Inflammatory macrophage treated with lipopolysaccharide for 1 hour (primary cell): ENCODE data around the gene ORAI2.
"Not testable (repeated sequence)": the region's sequence is repeated elsewhere in the genome, so short reads cannot be mapped to it uniquely, and the experiment has no call there.

Experiments
- DNase-seq, 2 donors: peaks; one replicate each; pipeline ENCODE4 v3.0.0-alpha.2; 2020 to 2022

ORAI2 gene

DNA sequence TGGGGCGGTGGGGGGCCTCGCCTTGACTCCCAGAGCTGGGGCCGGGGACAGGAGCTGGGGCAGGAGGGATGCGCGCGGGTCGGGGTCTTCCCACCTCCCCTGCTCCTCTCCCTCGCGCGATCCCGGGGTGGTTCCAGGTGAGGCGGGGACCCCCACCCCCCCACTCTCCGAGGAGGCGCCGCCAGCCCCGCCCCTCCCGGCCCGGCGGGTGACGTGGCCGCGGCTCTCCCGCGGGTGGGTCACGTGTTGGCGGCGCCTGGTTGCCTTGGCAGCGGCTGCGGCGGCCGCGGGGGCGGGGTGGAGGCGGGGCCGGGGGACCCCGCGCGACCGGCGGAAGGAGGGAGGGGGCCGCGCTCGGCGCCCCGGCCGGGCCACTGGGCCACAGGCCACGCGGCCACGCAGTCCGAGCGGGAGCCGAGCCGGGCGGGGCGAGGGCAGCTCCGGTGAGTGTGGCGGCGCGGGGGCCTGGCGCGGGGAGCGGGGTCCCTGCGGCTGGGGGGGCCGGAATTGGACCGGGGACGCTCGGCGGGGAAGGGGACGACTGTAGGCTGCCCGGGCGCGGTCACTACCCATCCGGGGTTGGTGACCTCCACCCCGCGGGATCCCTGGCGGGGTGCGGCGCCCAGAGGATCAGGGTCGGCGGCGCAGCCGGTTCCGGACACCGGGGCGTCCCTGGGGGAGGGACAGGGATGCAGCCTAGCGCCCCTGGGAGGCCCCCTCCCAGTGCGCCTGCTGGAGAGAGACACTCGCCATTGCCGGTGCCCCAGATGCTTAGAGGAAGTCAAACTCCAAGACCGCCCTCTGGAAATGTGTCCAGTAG lies at the start of gene ORAI2:
Gene ORAI2, plus strand, starts transcription at position 357 of the 820 bp plus-strand sequence. CDS start 5,382 bp downstream, outside the sequence.
- DNase-seq, result peak; percentile 55 to 72

DNA sequence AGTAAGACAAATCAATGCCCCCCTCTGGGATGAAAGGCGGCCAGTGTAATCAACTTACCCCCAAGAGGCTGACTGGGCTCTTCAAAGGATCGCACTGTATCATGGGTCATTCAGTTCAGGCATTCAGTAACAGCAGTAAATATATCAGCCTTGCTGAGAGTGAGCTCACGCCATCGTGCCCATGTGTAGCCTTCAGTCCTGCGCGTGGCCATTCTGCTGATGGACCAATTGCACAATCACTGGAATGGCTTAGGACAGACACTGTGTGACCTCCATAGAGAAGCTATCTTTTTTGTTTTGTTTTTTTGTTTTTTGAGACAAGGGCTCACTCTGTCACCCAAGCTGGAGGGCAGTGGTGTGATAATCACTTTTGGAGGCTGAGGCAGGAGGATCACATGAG lies 46.3 kb upstream of the ORAI2 start:
- no peak for DNase-seq

DNA sequence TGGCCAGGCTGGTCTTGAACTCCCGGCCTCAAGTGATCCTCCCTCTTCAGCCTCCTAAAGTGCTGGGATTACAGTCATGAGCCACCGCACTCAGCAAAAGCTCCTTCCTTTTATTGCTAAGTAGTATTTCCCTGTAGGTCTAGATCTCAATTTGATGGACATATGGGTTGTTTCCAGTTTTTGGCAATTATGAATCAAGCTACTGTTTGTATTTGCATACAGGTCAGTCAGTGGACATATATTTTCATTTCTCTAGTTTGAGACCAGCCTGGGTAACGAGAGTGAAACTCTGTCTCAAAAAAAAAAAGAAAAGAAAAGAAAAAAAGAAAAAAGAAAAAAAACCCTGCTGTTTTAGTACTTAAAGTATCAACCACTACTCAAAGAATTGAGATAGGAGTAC lies 43.6 kb upstream of the ORAI2 start:
- no peak for DNase-seq

DNA sequence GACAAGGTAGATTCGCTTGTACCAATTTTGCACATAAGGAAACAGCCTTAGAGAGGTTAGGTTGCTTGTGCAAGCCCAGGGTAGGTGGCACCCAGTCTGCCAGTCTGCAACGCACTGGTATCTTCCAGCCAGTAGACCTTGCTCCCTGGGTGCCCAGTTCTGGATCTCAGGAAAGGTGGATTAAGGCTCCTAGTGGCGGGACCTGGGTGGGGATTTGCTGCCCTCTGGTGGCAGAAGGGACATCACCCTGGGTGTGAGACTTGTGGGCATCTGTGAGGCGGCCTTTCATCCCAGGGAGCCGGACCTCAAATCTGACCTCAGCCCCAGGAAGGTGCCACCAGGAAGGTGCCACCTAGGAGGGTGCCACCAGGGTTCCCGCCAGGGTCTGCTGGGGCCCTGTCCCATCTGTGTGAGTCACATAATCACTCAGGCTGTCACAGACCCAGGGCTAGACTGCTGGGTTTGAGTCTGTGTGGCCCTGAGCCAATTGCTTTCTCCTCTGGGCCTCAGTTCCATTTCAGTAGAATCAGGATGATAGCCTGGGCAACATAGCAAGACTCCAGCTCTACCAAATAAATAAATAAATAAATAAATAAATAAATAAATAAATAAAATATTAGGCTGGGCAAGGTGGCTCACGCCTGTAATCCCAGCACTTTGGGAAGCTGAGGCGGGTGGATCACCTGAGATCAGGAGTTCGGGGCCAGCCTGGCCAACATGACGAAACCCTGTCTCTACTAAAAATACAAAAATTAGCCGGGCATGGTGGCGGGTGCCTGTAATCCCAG lies 42.5 kb upstream of the ORAI2 start:
- peak; percentile 61 to 91 for DNase-seq

DNA sequence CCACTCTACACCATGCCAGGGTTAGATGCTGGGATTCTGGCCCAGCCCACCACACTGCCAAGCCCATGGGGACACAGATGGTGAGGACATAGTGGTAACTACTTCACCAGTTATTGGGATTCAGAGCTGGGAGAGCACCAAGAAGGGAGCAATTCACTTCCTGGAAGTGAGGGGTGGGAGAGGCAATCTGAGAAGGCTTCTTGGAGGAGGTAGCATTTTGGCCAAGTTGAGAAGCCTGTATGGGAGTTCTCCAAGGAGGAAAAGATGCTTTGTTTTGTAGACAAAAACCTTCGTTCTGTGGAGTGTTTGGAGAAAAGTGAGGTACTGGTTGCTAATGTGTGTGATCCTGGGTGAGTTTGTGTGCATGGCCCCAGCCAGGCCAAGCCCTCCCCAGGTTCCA lies 41.0 kb upstream of the ORAI2 start:
- no peak for DNase-seq

DNA sequence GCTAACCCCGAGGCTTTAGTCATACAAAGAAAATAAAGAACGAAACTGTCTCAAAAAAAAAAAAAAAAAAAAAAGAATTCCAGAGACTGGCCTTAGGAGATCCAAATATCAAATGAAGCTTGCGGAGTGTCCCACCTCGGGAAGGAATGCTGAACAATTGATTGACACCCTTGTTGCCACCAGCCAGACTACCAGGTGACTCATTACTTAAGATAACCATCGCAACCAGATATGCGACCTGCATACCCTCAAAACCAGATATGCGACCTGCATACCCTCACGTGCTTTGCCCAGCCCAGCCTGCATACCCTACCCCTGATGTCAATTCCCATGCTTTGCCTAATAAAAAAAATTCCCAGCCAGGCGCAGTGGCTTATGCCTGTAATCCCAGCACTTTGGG lies 39.9 kb upstream of the ORAI2 start:
- DNase-seq, result no peak

DNA sequence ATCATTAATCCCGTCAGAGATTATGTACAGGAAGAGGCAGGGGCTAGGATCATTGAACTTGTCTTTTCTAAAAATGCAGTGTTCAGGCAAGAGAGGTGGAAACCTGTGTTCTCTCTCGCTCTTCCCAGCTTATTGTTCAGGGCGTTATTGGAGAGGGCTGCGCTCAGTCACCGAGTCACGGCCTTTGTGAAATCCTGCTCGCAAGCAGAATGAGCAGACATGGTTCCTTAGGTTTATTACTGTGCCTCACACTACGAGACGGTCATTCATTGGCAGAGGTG lies 37.8 kb upstream of the ORAI2 start:
- DNase-seq, result no peak

DNA sequence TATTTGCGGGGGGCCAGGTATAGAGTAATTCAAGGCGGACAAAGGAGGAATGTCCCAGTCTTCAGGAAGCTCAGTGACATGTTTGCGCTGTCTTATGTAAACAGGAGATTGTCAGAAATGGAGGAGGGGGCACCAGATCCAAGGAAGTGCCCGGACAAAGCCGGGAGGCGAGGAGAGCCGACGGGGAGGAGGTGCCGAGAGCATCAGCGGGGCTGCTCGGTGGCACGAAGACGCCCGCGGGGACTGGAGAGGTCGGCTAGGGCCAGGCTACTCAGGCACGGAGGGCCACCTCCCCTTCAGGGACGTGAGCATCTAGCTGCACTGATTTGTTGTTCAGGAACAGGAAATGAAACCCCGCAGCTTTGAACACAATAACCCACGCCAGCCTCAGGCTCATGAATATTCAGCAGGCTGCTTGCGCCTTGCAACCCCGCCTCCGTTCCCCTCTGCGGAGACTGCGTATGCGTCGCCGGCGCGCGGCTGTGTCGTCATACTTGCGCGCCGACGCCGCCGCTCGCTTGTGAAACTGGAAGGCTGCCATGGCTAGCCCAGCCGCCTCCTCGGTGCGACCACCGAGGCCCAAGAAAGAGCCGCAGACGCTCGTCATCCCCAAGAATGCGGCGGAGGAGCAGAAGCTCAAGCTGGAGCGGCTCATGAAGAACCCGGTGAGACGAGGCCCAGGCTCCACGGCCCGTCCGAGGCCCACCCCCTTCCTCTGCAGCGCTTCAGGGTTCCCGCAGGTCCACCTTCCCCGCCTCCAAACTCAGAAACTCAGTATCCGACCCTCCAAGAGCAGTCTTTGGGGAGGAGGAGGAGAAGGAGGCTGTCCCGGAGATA lies 37.3 kb upstream of the ORAI2 start, which contains the start of gene PRKRIP1:
Gene PRKRIP1, plus strand, starts transcription at position 491 of the 837 bp plus-strand sequence. Its CDS starts 49 bp downstream, at position 540.
- peak; percentile 94 to 97 for DNase-seq

DNA sequence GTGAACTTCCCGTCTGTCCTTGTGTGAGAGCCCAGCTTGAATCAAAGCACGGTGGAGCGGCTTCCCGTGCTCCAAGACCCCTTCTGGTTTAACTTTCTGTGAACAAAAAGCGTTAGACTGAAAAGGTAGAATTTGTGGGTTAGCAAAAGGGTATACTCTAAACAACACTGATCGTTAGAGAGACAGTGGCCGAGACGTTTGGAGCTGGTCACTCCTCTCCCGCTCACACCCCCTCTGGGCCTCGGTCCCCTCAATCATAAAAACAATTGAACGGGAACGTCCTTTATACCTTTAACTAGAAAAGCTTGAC lies 36.7 kb upstream of the ORAI2 start:
- DNase-seq, result no peak

DNA sequence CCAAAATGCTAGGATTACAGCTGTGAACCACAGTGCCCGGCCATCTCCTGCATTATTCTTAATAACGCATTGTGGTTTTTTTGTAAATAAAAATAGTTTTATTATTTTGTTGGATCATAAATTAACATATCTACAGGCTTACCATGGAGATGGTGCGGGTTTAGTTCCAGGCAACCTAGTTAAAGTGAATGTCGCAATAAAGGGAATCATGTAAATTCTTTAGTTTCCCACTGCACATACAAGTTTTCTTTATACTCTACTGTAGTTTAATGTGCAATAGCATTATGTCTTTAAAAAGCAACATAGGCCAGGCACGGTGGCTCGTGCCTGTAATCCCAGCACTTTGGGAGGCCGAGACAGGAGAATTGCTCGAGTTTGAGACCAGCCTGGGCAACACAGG lies 34.8 kb upstream of the ORAI2 start:
- DNase-seq, result no peak

DNA sequence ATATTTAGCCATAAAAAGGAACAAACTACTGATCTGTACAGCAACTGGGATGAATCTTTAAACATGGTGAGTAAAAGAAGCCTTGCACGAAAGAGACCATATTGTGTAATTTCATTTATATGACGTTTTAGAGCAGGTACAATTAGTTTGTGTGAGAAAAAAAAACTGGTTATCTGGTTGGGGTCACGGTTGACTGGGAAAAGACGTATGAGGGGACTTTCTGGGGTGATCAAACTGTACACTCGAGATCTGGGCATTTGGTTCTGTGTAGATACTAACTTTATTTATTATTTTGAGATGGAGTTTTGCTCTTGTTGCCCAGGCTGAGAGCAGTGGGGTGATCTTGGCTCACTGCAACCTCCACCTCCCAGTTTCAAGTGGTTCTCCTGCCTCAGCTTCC lies 33.0 kb upstream of the ORAI2 start:
- DNase-seq, result no peak

DNA sequence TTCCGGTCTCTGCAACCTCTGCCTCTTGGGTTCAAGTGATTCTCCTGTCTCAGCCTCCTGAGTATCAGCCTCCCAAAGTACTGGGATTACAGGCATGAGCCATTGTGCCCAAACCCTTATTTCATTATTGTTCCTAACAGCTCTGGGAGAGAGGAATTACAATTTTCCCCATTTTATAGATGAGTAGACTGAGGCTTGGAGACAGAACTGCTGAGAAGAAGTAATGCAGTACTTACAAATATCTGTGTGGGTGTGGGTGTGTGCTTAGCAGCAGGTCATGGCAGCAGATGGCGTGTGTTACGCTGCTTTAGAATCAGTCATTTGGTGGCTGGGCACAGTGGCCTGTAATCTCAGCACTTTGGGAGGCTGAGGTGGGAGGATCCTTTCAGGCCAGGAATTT lies 29.8 kb upstream of the ORAI2 start:
- DNase-seq, result no peak

DNA sequence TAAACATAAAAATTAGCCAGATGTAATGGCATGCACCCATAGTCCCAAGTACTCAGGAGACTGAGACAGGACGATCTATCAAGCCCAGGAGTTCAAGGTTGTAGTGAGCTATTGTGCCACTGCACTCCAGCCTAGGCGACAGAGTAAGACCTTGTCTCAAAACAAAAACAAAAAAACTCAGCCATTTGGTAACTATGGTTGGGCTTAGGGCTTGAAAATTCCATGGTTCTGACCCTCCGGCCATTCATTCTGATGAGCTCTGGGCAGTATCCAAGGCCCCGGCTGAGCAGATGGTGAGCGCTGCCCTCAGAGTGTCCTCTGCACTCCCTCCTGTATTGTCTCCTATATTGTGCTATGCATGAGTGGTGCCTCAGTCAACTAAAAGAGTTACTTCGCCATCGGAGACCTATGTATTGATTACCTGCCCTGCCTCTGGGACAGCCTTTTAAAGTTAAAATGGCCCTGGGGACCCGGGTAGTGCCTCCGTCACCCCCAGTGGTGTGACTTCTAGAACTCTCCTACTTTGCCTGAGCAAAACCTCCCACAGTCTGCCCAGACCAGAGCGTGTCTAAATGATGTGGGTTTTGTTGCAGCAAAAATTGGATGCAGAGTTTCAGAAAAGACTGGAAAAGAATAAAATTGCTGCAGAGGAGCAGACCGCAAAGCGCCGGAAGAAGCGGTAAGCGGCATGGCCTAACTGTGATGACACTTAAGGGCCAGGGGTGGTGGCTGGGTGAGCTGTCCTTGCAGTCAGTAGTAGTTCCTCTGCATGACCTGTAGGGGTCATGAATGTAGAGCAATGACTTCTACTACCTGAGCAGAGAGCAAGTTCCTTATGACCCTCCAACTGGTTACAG lies 29.1 kb upstream of the ORAI2 start:
- DNase-seq, result peak; percentile 60 to 69

DNA sequence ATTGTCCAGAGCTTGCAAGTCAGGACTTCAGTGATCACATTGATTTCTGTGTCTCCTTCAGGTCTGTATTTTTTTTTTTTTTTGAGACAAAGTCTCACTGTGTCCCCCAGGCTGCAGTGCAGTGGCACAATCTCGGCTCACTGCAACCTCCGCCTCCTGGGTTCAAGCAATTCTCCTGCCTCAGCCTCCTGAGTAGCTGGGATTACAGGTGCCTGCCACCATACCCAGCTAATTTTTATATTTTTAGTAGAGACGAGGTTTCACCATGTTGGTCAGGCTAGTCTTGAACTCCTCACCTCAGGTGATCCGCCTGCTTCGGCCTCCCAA lies 28.6 kb upstream of the ORAI2 start:
- DNase-seq, result not testable (repeated sequence)

DNA sequence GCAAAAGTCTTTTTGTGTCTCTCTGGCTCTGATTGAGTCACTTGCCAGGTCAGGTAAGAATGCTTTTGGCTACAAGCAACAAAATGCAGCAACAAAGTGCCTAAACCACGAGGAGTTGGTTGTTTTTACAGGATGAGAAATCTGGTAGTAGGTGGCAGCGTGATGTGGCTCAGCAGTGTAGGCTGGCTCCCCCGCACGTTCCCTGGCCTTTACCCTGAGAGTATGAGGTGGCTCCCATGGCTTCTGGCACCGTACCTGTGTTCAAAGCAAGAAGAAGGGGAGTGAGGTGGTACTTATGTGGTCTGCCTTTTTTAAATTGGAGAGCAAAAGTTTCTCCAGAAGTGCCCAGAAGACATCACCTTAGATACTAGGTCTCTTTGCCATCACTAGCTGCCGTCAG lies 25.5 kb upstream of the ORAI2 start:
- DNase-seq, result no peak

DNA sequence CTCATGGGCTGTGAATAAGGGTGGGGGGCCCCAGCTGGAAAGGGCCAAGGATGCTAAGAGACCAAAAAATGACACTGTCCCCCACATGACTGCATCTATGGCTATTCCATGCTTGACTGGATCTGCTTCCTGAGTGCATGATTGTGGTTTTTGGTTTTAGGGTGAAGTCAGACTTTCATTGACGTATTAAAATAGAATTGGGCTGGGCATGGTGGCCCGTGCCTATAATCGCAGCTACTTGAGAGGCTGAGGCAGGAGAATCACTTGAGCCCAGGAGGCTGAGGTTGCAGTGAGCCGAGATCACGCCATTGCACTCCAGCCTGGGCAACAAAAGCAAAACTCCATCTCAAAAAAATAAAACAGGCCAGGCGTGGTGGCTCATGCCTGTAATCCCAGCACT lies 24.8 kb upstream of the ORAI2 start:
- not testable (repeated sequence) for DNase-seq

DNA sequence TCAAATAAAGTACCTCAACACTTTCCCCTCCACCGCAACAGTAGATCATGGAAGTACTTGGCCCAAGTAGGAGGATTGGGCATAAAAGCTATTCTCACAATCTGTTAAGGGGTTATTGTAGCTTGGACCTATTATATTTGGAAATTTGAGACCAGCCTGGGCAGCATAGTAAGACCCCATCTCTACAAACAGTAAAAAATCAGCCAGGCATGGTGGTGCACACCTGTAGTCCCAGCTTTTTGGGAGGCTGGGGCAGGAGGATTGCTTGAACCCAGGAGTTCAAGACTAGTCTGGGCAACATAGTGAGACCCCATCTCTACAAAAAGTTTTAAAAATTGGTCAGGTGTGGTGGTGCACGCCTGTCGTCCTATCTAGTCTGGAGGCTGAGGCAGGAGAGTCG lies 24.0 kb upstream of the ORAI2 start:
- DNase-seq, result no peak

DNA sequence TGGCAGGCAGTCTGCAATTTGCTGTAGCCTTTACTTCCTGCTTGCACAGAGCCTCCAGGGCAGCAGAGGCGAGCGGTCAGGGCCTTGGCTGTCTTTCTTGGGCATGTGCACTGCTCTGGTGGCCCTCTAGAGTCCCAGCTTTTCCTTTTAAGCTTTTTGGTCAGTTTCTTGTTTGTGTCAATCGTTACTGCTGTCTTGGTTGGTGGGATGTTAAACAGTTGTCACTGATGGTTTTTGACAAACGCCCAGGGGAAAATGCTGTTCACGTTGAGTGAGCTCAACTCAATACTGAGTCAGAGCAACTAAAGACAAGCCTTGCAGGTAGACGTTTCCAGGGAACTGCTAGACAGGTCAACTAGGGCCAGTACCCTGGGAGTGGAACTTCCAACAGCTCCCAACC lies 23.3 kb upstream of the ORAI2 start:
- DNase-seq, result no peak

DNA sequence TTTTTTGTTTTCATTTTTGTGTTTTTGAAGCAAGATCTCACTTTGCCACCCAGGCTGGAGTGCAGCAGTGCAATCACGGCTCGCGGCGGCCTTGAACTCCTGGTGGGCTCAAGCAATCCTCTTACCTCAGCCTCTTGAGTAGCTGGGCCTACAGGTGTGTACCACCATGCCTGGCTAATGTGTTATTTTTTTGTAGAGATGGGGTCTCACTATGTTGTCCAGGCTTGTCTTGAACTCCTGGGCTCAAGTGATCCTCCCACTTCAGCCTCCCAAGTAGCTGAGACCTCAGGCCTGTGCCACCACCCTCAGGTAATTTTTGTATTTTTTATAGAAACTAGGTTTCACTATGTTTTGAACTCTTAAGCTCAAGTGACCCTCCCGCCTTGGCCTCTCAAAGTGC lies 22.5 kb upstream of the ORAI2 start:
- DNase-seq, result no peak

DNA sequence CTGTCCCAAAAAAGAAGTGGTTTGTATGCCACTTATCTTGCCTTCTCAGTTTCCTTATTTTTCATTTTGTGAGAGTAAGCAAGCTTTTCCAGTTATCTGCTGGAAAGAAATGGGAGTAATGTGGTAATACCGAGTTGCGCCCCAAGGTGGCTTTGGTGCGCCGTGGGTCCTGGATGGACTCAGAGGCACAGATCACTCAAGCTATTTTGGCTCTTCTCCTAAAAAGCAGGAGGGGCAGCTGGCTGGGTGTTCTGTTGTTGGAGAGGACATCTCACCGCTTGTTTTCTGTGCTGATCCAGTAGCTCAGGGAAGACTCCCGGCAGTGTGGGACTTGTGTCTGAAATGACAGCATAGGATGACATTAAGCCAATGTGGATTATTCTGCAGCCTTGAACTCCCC lies 20.8 kb upstream of the ORAI2 start:
- peak in 1 of 2 donors; percentile 67 for DNase-seq

DNA sequence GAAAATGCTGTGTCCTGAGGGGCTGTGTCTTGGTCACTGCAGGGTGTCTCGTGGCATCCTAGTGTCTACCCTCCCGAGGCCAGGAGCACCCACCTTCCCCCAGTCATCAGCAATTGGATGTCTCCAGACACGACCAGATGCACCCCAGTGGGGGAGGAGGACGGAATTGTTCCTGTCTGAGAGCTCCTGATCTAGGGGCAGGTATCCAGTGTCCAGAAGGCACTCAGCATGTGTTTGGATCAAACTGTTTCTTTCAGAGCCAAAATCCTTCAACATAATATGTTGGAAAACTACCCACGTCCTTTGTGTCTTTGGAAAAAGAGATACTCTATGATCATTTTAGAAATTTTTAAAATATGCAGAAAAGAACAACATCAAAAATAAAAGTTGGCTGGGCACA lies 20.3 kb upstream of the ORAI2 start:
- no peak for DNase-seq

DNA sequence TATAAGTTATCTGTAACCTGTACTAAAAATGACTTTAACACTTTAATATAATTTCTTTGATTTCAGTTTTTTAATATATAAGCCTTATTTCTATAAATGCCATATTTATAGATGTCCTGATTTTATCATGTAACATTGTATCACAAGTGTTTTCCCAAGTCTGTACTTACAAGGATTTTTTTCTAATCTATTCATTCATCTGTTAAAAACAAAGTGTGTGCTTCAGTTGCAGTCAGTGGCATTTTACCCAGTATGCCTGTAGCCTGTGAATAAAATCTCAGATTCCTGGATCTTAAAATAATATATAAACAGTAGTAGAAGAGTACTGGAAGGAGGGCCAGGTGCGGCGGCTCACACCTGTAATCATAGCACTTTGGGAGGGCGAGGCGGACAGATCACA lies 19.8 kb upstream of the ORAI2 start:
- DNase-seq, result no peak

DNA sequence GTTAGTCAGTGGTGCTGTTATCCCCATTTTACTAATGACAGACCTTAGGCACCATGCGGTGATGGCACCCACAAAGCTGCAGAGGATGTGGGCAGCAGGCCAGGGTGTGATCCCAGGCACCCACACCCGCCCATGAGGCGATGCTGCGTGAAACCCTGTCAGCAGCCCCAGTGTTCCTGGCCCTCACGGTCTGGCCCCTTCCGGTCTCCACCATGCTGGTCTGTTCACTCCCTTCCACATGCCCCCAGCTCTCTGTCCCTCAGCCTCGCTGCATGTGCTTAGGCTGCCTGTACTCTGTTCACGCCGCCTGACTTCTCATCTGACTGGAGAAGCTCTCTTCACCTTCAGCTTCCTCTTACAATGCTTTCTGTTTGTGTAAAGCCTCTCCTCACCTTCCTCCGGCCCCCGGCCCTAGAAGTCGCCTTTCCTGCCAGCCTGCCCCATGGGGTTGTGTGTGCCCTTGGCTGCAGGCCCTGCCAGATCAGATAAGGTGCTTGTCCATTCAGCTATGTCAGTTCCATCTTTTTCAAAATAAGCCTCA lies 17.6 kb upstream of the ORAI2 start:
- DNase-seq, result no peak
